ENCODE data around the gene AUP1.

AUP1 gene

GRCh38 chr2:74501335-74502071, 28.0 kb downstream of the AUP1 start:
- no peak for DNase-seq
- peak overlapping the region; percentile 68 for H3K4me3 ChIP-seq (ENCODE audit: low read depth, low read length)
- peaks cover 17% of the 10 kb centered on the region for H3K27me3 ChIP-seq (replicated peaks)

GRCh38 chr2:74500578-74500946, 28.9 kb downstream of the AUP1 start:
- in situ Hi-C loops (cut with HindIII; ENCODE audit: low pct_ligation_motif_present, low sequenced_read_pairs), result no loop called here
- TF ChIP-seq CTCF (IDR thresholded peaks at IDR 0.05; ENCODE audit: low read depth, low read length, missing control alignments), result no peak
- Histone ChIP-seq H3K36me3 (replicated peaks) (peaks cover 3% of the 10 kb centered on the region), H3K4me3 (ENCODE audit: low read depth, low read length) (no peak overlapping the region), H3K27me3 (replicated peaks) (peaks cover 17% of the 10 kb centered on the region), H3K27ac (no peak overlapping the region)
- no peak for DNase-seq

More at GRCh38 chr2:74501335-74502071, 28.0 kb downstream of the AUP1 start:
- in situ Hi-C loops (cut with HindIII; ENCODE audit: low pct_ligation_motif_present, low sequenced_read_pairs), result no loop called here
- H3K36me3 ChIP-seq (replicated peaks), result peaks cover 8% of the 10 kb centered on the region
- TF ChIP-seq CTCF (IDR thresholded peaks at IDR 0.05; ENCODE audit: low read depth, low read length, missing control alignments), result no peak
- H3K27ac ChIP-seq, result no peak overlapping the region

GRCh38 chr2:74499940-74500577, 29.4 kb downstream of the AUP1 start:
- Histone ChIP-seq H3K36me3 (replicated peaks) (no peaks in the 10 kb centered on the region), H3K4me3 (ENCODE audit: low read depth, low read length) (no peak overlapping the region), H3K27me3 (replicated peaks) (peaks cover 17% of the 10 kb centered on the region), H3K27ac (no peak overlapping the region)
- no peak for DNase-seq
- in situ Hi-C loops (cut with HindIII; ENCODE audit: low pct_ligation_motif_present, low sequenced_read_pairs), result no loop called here
- TF ChIP-seq CTCF (IDR thresholded peaks at IDR 0.05; ENCODE audit: low read depth, low read length, missing control alignments), result no peak

GRCh38 chr2:74499267-74499939, 30.1 kb downstream of the AUP1 start, which contains the start of gene LBX2:
Gene LBX2 (minus strand): TSS chr2:74499603. CDS start chr2:74499537, 66 bp downstream.
- no peak for TF ChIP-seq CTCF (IDR thresholded peaks at IDR 0.05; ENCODE audit: low read depth, low read length, missing control alignments)
- DNase-seq, result no peak
- peaks cover 17% of the 10 kb centered on the region for H3K27me3 ChIP-seq (replicated peaks)
- in situ Hi-C loops (cut with HindIII; ENCODE audit: low pct_ligation_motif_present, low sequenced_read_pairs), result no loop called here
- H3K4me3 ChIP-seq (ENCODE audit: low read depth, low read length), result peak within 1 kb of the TSS; percentile 45
- no peak within 1 kb of the TSS for H3K27ac ChIP-seq
- no peaks in the 10 kb centered on the region for H3K36me3 ChIP-seq (replicated peaks)

- H3K36me3 ChIP-seq (replicated peaks), result peaks cover 6% of the 10 kb centered on the region
- in situ Hi-C loops (cut with HindIII; ENCODE audit: low pct_ligation_motif_present, low sequenced_read_pairs), result no loop called here
- H3K27ac ChIP-seq, result no peak overlapping the region
- no peak for TF ChIP-seq CTCF (IDR thresholded peaks at IDR 0.05; ENCODE audit: low read depth, low read length, missing control alignments)
- DNase-seq, result no peak
- H3K27me3 ChIP-seq (replicated peaks), result peaks cover 17% of the 10 kb centered on the region
- H3K4me3 ChIP-seq (ENCODE audit: low read depth, low read length), result peak overlapping the region; percentile 45
These were observed 30.8 kb downstream of the AUP1 start for GRCh38 chr2:74498500-74499266.
